NCI-H1436 treated with DMSO at 0.1 percent for 48 hours (cell line): ENCODE measurements around the gene IGFL2.

ENCODE experiments used
- DNase-seq: peaks from one replicate; lab custom pipeline; 2025; lab: John Stamatoyannopoulos, UW

The IGFL2 gene

DNA sequence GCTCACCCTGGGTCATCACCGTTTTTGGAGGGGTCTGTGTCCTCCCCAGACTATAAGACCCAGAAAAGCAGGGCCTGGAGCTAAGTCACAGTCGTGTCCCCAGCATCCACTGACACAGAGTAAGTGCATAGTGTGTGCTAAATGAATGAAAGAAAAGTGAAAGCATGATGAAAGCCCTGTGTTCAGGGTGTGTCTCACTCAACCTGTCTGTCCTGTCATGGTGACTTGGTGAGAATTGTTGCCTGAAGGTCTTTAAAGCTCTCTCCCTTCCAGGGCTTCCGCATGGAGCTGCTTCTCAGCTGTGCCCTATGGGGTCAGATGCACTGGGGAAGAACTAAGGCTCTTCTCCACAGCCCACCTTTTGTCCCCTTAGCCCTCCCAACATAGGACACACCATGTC is 61.0 kb downstream of the IGFL2 start:
- DNase-seq: no peak

DNA sequence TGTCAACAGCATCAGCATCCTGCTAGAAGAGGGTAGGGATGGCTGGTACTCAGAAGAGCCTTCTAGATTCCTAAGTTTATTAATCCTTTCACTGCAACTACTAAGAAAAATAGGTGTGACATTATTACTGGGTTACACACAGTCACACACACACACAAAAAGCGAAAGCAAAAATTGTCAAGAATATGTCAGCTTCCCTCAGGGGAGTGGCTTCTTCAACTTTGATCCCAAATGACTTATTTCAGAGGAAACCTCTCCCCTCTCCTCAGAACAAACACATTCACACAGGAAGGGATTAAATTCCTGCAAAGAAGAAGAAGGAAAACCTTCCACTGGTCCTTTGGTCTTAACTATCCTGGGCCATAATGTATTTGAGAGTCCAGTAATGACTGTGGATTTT is 61.4 kb downstream of the IGFL2 start:
- no peak for DNase-seq

GRCh38 chr19:46210669-46211068 is 62.6 kb downstream of the IGFL2 start:
- DNase-seq: no peak
